ENCODE measurements around the gene COL6A5. TPM values are rescaled to one million over a fixed set of nuclear protein-coding genes. Genes with fewer than 3 reads are reported as not detected.
"Not testable (repeated sequence)": the region's sequence is repeated elsewhere in the genome, so short reads cannot be mapped to it uniquely, and the experiment has no call there.

COL6A5 gene
- total RNA-seq, 1 experiment from 2014 or later: 0.32 TPM

DNA sequence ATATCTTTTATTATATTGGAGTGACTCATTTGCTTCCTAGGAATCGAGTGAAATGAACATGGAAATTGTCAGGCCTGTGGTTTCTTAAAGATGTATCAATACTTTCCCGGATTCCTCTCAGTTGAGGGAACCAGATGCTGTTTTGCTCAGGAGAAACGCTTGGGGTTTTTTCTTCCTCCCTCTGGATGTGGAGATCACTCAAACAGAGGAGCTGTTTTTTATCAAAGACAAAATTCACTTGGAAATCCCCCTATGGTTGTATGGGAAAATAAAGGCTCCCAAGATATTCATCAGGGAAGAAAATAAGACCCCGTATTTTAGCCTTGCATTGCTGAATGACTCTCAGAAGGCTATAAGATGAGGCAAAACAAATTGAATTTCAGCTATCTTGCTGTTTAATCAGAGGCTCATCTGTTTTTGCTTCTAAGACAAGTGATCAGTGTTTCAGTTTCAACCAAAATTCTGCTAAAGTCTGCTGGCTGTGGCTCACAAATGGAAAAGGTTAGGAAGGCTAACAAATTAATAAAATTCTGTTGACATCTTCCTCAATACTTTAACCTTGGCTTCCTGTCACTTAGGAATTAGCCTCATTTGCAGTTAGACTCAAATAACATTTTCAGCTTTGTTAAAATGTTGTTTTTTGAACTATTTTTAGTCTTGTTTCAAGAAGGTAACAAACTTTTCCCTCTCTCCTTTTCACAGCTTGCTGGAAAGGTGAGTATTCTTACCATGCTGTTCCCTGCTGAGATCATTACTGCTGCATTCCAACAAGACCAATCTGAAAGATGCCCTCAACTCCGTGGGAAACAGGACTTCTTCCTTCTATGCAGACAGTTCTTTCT, 83.6 kb downstream of the COL6A5 start:
- intact Hi-C loops (cut with micrococcal nuclease; ENCODE audit: unreplicated experiment): no loop called here
- peaks cover 40% of the 10 kb centered on the region for H3K27me3 ChIP-seq (replicated peaks; ENCODE audit: insufficient read depth, low read depth, low read length, poor library complexity)
- CTCF ChIA-PET: interaction anchor here (0.6 kb wide), 1 partner anchor 239 kb away, joined by 12 read pairs; no protein-coding TSS in a partner anchor
- no peaks in the 10 kb centered on the region for H3K9me3 ChIP-seq (ENCODE audit: low read depth, low read length, poor library complexity, severe bottlenecking)
- TF ChIP-seq, protein P1, sequence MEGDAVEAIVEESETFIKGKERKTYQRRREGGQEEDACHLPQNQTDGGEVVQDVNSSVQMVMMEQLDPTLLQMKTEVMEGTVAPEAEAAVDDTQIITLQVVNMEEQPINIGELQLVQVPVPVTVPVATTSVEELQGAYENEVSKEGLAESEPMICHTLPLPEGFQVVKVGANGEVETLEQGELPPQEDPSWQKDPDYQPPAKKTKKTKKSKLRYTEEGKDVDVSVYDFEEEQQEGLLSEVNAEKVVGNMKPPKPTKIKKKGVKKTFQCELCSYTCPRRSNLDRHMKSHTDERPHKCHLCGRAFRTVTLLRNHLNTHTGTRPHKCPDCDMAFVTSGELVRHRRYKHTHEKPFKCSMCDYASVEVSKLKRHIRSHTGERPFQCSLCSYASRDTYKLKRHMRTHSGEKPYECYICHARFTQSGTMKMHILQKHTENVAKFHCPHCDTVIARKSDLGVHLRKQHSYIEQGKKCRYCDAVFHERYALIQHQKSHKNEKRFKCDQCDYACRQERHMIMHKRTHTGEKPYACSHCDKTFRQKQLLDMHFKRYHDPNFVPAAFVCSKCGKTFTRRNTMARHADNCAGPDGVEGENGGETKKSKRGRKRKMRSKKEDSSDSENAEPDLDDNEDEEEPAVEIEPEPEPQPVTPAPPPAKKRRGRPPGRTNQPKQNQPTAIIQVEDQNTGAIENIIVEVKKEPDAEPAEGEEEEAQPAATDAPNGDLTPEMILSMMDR (conservative IDR thresholded peaks at IDR 0.05; ENCODE audit: low read depth, low read length): no peak
- no peak for TF ChIP-seq EZH2 (IDR thresholded peaks at IDR 0.05; ENCODE audit: borderline replicate concordance, low read depth, low read length, poor library complexity, severe bottlenecking)
- H3K36me3 ChIP-seq (ENCODE audit: insufficient read depth, low read length, poor library complexity, severe bottlenecking): no peaks in the 10 kb centered on the region
- DNase-seq (ENCODE audit: low spot score): no peak
- H3K4me1 ChIP-seq (ENCODE audit: insufficient read depth, low read length, poor library complexity, severe bottlenecking): no peaks in the 10 kb centered on the region
- no TSS peak for BruUV-seq (replicated peaks)
- no peak overlapping the region for H3K4me3 ChIP-seq (ENCODE audit: low read depth, low read length, poor library complexity, severe bottlenecking)
- POLR2A ChIA-PET (ENCODE audit: low non-redundant PET): no interaction called here
- H3K27ac ChIP-seq (ENCODE audit: low read depth, low read length, poor library complexity, severe bottlenecking): no peak overlapping the region

DNA sequence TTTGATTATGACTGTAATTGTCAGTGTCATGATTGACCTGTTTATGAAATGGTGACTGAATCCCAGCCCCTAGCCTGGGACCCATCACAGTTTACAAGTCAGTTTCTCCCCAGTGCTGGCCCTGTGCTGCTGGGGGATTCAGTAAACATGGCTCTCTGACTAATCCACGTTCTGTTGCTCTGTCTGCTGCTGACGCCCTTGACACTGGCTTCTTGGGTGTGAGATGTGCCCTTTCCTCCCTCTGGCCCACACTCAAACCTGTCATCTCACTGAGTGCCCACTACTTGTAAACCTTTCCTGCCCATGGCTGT, 84.2 kb downstream of the COL6A5 start:
- POLR2A ChIA-PET (ENCODE audit: low non-redundant PET): no interaction called here
- H3K27ac ChIP-seq (ENCODE audit: low read depth, low read length, poor library complexity, severe bottlenecking): no peak overlapping the region
- TF ChIP-seq, protein P1 (conservative IDR thresholded peaks at IDR 0.05; ENCODE audit: low read depth, low read length): no peak
- no peak for TF ChIP-seq EZH2 (IDR thresholded peaks at IDR 0.05; ENCODE audit: borderline replicate concordance, low read depth, low read length, poor library complexity, severe bottlenecking)
- peaks cover 40% of the 10 kb centered on the region for H3K27me3 ChIP-seq (replicated peaks; ENCODE audit: insufficient read depth, low read depth, low read length, poor library complexity)
- no TSS peak for BruUV-seq (replicated peaks)
- H3K4me1 ChIP-seq (ENCODE audit: insufficient read depth, low read length, poor library complexity, severe bottlenecking): no peaks in the 10 kb centered on the region
- H3K9me3 ChIP-seq (ENCODE audit: low read depth, low read length, poor library complexity, severe bottlenecking): no peaks in the 10 kb centered on the region
- no peak overlapping the region for H3K4me3 ChIP-seq (ENCODE audit: low read depth, low read length, poor library complexity, severe bottlenecking)
- no peak for DNase-seq (ENCODE audit: low spot score)
- intact Hi-C loops (cut with micrococcal nuclease; ENCODE audit: unreplicated experiment): no loop called here
- CTCF ChIA-PET: no interaction called here
- no peaks in the 10 kb centered on the region for H3K36me3 ChIP-seq (ENCODE audit: insufficient read depth, low read length, poor library complexity, severe bottlenecking)

DNA sequence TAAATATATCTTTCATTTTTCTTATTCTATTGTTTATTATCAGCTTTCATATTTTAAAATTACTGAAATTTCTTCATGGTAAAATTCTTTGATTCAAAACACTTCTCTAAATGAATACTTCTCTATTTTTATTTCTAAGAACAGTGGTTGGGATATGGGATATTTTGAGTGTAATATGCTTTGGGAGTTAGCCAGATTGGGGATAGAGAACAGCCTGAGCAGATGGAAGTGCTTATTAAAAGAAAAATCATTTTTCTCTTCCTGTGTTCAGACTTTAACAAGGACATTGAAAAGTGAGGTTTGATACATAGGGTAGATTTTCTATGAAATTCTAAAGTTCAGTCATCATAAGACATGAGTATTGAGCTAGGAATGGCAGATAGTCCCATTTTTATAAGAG, 84.8 kb downstream of the COL6A5 start:
- Histone ChIP-seq H3K4me1 (ENCODE audit: insufficient read depth, low read length, poor library complexity, severe bottlenecking) (no peaks in the 10 kb centered on the region), H3K27ac (ENCODE audit: low read depth, low read length, poor library complexity, severe bottlenecking) (no peak overlapping the region), H3K9me3 (ENCODE audit: low read depth, low read length, poor library complexity, severe bottlenecking) (no peaks in the 10 kb centered on the region), H3K4me3 (ENCODE audit: low read depth, low read length, poor library complexity, severe bottlenecking) (no peak overlapping the region), H3K36me3 (ENCODE audit: insufficient read depth, low read length, poor library complexity, severe bottlenecking) (no peaks in the 10 kb centered on the region), H3K27me3 (replicated peaks; ENCODE audit: insufficient read depth, low read depth, low read length, poor library complexity) (peaks cover 40% of the 10 kb centered on the region)
- TF ChIP-seq EZH2 (IDR thresholded peaks at IDR 0.05; ENCODE audit: borderline replicate concordance, low read depth, low read length, poor library complexity, severe bottlenecking): no peak
- TF ChIP-seq, protein P1 (conservative IDR thresholded peaks at IDR 0.05; ENCODE audit: low read depth, low read length): no peak
- CTCF ChIA-PET: no interaction called here
- intact Hi-C loops (cut with micrococcal nuclease; ENCODE audit: unreplicated experiment): no loop called here
- DNase-seq (ENCODE audit: low spot score): no peak
- no TSS peak for BruUV-seq (replicated peaks)
- POLR2A ChIA-PET (ENCODE audit: low non-redundant PET): no interaction called here

DNA sequence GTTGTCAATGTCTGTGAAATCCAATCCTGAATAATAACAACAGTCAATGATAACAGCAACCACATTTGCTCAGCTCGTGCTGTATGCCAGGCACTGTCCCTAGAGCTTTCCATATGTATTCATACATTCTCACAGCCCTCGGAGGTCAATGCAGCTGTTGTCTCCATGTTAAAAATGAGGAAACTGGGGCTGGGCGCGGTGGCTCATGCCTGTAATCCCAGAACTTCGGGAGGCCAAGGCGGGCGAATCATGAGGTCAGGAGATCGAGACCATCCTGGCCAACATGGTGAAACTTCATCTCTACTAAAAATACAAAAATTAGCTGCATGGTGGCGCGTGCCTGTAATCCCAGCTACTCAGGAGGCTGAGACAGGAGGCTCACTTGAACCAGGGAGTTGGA, 86.6 kb downstream of the COL6A5 start:
- H3K36me3 ChIP-seq (ENCODE audit: insufficient read depth, low read length, poor library complexity, severe bottlenecking); POLR2A ChIA-PET (ENCODE audit: low non-redundant PET); BruUV-seq (replicated peaks); CTCF ChIA-PET; H3K4me3 ChIP-seq (ENCODE audit: low read depth, low read length, poor library complexity, severe bottlenecking); H3K4me1 ChIP-seq (ENCODE audit: insufficient read depth, low read length, poor library complexity, severe bottlenecking); DNase-seq (ENCODE audit: low spot score); intact Hi-C loops (cut with micrococcal nuclease; ENCODE audit: unreplicated experiment); H3K27ac ChIP-seq (ENCODE audit: low read depth, low read length, poor library complexity, severe bottlenecking); H3K9me3 ChIP-seq (ENCODE audit: low read depth, low read length, poor library complexity, severe bottlenecking): not testable (repeated sequence)
- H3K27me3 ChIP-seq (replicated peaks; ENCODE audit: insufficient read depth, low read depth, low read length, poor library complexity): peaks cover 29% of the 10 kb centered on the region

All from A673 (cell line).